ENCODE data around the gene FGGY.
"Not testable (repeated sequence)": the region's sequence is repeated elsewhere in the genome, so short reads cannot be mapped to it uniquely, and the experiment has no call there.

The FGGY gene

GRCh38 chr1:59289570-59289969 lies 7.3 kb upstream of the FGGY start:
- no peak for DNase-seq

GRCh38 chr1:59290193-59290949 lies 6.5 kb upstream of the FGGY start:
- DNase-seq = peak; percentile 54

DNA sequence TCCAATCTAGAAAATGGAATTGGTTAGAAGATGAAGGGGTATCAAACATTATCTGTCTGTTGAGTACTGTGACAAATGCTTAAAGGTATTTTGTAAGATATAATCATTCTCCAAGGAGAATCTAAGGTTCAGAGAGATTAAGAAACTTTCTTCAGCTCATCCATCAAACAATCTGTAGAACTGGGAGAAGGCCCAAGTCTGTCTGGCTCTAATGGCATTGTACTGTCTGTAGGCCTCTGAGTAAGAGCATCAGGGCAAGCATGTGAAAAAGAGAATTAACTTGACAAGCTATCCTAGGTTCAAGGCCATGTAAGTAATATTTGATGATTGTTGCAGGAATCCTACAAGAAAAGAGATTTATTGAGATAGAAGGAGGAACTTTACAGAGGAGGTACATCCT lies 5.3 kb upstream of the FGGY start:
- DNase-seq = no peak

DNA sequence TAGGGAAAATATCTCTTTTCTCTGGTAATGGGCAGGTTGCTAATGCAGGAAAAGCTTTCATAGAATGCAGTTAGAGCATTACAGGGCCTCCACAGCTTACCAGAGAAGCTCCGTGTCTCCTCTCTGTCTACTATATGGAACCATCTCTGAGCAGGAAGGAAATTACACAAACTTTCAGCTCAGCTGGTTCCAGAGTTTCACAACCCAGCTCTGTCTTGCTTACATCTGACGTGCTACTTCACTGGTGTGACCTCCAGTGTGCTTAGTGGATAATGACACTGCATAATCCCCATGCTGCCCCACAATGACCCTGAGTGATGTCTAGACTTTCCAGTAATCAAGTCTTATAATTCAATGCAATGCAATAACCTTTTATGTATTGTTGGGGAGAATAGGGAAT lies 4.3 kb upstream of the FGGY start:
- peak; percentile 61 for DNase-seq

DNA sequence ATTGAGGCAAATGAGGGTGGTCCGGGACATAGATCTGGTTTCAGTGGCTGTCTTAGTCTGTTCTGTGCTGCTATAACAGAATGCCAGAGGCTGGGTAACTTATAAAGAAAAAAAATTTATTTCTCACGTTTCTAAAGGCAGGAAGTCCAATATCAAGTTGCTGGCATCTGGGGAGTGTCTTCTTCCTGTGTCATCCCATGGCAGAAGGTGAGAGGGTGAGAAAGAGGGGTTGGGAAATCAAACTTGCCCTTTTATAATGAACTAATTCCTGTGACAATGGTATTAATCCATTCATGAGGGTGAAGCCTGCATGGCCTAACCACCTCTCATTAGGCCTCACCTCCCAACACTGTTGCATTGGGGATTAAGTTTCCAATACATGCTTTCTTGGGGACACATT lies 3.7 kb upstream of the FGGY start:
- no peak for DNase-seq

GRCh38 chr1:59293849-59294248 lies 3.0 kb upstream of the FGGY start:
- no peak for DNase-seq

GRCh38 chr1:59294423-59294822 lies 2.5 kb upstream of the FGGY start:
- no peak for DNase-seq

DNA sequence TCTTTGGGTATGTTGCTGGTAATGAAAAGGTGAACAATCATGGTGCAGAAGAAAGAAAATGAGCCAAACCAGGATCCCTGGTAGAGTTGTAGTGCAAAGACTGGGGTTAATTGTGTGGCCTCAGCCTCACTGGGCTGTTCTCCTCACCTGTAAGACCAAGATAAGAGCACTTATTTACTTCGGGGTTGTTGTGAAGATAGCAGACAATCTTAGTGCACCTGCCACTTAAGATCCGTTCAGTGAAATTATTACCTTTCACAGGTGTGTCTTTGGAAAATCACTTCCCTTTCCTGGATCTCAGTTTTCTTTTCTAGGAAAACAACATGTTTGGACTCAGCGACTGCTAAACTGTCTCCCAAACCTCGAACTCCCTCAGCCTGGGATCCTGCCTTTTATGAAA lies 1.3 kb upstream of the FGGY start:
- DNase-seq = no peak

DNA sequence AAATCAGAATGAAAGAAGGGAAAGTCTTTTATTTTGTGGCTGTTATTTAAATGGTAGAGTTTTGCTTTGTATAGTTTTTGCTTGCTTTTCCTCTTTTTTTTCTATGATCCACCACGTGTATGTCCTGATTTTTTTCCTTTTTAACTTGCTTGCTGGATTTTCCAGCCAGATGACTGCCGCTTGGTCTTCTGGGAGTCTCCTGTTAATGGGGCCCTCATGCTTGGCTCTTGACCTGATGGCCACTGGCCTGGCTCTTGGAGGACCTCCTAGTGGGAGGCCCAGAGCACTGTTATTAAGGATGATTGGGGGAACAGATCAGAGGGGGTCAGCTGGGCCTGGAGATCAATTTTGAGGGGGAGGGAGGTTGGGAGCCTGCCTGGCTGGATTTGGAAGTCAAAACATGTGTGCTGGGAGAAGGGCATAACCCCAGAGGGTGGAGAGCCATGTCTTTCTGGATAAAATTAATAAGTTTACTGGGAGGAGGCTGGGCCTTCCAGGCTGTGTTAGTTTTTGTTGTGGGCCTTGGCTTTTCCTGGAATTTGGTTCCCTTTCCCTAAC lies 1.2 kb downstream of the FGGY start:
- no peak for DNase-seq

DNA sequence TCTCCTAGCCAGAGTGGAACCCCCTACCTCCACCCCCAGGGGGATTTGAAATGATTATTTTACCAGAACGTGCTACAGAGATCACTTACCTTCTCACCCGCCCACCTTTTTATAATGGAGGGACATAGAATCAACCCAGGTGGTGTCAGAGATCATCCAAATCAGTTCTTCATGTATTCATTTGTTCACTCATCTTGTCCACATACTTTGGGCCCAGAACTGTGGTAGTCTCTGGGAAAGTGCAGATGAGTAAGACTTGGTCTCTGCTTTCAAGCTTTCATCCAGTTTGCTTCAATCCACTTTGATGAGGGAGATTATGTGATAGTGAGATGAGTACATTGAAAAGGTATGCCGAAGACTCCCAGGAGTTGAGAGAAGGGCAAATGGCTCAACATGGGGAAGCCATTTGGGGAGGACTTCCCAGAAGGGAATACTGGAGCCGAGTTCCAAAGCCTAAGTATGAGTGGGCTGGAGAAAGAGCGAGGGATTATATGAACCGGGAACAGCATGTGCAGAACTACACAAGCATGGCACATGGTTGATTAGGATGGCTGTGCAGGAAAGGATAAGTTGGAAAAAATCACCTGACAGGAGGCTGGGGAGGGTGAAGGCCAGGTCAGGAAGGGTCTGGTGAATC lies 1.9 kb downstream of the FGGY start:
- peak; percentile 17 for DNase-seq

DNA sequence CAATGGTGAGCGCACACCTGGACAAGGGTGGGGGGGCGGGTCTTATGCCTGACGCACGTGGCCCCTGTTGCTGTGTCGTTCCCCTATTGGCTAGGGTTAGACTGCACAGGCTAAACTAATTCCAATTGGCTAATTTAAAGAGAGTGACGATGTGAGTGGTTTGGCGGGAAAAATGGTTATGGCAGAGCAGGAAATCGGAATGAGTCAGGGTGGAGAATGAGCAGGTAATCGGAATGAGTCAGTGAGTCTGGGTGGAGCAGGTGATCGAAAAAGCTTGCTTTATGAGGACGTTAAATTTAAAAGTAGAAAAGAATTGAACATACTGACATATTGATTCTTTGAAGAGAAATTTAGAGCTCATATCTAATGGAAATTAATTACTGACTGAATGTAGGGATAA lies 2.8 kb downstream of the FGGY start:
- DNase-seq = not testable (repeated sequence)

GRCh38 chr1:59302297-59302696 lies 5.4 kb downstream of the FGGY start:
- DNase-seq = no peak

DNA sequence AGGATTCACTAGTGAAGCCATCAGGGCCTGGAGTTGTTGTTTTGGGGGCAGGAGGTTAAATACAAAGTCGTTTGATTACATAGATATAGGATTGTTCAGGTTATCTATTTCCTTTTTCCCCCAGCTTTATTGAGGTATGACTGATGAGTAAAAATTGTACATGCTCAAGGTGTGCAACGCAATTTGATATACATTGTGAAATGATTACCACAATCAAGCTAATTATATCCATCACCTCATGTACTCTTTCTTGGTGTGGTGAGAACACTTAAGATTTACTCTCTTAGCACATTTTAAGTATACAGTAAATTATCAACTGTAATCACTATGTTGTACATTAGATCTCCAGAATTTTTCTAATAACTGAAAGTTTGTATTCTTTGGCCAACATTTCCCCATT lies 6.0 kb downstream of the FGGY start:
- no peak for DNase-seq

- no peak for DNase-seq
These were observed 8.3 kb downstream of the FGGY start for GRCh38 chr1:59305188-59305587.

DNA sequence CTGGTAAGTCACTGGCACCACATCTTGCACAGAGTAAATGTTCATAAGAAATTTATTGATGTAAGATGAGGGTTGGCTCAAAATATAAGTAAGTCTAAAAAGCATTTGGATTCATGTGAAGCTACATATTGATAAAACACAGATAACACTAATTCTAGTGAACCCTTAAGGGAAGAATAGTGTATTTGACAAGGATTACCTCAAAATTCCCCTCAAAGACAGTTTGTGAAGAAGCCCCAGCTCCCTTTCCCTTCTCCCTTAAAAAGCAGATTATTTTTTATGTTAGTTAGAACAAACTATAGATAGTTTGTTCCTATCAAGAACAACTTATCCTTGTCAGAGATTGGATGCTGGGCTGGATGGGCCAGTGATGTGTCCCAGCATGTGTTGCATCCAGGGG lies 10.7 kb downstream of the FGGY start:
- no peak for DNase-seq

DNA sequence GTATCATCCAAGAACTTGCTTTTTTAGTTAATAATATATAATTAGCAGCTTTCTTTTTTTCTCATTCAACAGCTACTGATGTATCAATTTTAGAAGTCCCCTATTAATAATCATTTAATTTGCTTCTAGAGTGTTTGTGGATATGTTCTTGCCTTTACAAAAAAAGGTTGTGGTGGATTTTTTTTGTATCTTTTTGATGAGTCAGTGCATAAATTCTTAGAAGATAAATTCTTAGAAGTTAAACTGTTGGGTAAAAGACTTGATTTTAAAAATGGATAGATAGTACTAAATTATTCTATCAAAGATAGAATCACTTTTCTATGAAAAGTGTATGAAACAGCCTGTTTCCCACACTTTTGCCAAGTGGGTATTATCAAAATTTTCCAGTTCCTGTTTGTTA lies 11.9 kb downstream of the FGGY start:
- no peak for DNase-seq

- no peak for DNase-seq
These were observed 12.5 kb downstream of the FGGY start for GRCh38 chr1:59309392-59309791.

DNA sequence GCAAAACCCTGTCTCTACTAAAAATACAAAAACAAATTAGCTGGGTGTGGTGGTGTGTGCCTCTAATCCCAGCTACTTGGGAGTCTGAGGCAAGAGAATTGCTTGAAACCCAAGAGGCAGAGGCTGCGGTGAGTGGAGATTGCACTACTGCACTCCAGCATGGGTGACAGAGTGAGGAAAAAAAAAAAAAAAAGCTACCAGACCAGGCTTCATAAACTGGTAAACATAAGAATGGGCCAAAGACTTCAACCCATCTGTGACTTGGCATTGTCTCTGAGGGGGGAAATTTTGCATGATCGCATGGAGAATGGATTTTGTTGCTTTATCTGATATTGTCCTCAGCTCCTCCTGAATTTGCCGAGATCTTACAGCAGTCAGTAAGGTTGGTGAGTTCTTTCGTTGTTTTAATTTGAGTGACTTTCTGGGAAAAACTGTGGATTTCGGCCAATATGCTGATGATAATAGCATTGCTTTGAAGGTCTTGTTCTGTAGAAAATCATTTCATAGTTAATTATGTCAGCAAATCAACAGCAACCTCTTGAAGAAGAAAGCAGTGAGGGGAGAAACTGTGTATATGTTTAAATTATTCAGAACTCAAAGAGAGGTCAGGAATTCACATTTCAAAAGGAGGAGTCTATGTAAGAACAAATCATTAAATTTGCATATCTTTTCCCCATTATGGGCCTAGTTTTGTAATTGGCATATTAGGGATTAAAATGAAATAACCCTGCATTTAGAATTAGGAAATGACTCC lies 13.1 kb downstream of the FGGY start:
- no peak for DNase-seq

GRCh38 chr1:59310549-59311250 lies 13.8 kb downstream of the FGGY start:
- no peak for DNase-seq

DNA sequence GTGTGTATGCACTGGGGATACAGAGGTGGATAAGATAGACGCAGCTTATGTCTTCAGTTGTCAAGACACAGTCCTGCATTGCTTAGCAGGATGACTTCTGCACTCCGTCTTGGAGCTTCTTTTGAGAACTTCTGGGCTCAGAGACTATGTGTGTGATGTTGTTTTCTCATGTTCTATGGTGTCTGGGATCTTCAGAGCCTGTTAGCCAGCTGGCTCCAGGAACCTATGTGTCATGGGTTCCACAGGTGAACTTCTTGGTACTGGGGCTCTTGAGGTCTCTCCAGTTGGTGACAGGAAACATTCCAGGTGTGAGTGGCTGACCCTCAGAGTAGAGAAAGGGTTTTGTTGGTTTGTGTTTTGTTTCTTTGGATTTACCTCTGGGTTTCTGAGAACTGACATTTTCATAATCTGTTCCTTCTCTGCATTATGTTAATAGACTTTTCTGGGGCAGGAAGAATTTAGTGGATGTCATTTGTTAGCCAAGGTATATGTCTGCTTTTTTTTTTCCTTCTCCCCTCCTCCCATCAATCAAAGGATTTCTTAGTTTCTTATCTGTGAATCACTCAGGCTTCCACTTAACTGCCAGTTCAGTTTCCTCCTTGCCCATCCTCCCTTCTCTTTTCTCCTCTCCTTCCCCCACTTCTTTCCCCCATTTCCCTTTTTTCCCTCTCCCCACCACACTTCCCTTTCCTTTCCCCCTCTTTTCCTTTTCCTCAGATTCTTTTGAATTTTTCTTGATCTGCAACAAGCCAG lies 18.1 kb downstream of the FGGY start:
- DNase-seq = no peak

- no peak for DNase-seq
These were observed 18.9 kb downstream of the FGGY start for GRCh38 chr1:59315529-59316463.
